DOHH2 (cell line): Measurements from ENCODE around the gene TUFT1.
"Not testable (repeated sequence)": the region's sequence is repeated elsewhere in the genome, so short reads cannot be mapped to it uniquely, and the experiment has no call there.

Experiments used
- H3F3A ChIP-seq: fragments of 200-600 bp; sonication (generic), shearing (Covaris generic); 2 replicates; pipeline ENCODE4 v1.6.0; 2016; ENCODE audit warnings: antibody characterized with exemption, mild to moderate bottlenecking; ENCODE audit not compliant: control insufficient read depth, insufficient read depth
- H3K27ac ChIP-seq: fragments of 200-600 bp; sonication (generic); 2 replicates; pipeline ENCODE4 v1.5.1; 2014; ENCODE audit warnings: low read depth, mild to moderate bottlenecking, low read length, moderate library complexity
- H3K27me3 ChIP-seq: fragments of 200-600 bp; sonication (generic); 2 replicates; pipeline ENCODE4 v1.6.1; 2014; ENCODE audit warnings: mild to moderate bottlenecking, low read length, mixed read lengths; ENCODE audit not compliant: control insufficient read depth
- H3K36me3 ChIP-seq: fragments of 200-600 bp; sonication (generic); 2 replicates; pipeline ENCODE4 v1.6.1; 2014; ENCODE audit warnings: mild to moderate bottlenecking, low read length, moderate library complexity, mixed read lengths; ENCODE audit not compliant: control insufficient read depth
- H3K4me1 ChIP-seq: fragments of 200-600 bp; sonication (generic); 2 replicates; pipeline ENCODE4 v1.6.1; 2014; ENCODE audit warnings: mild to moderate bottlenecking, low read length, mixed read lengths; ENCODE audit not compliant: control insufficient read depth
- H3K4me2 ChIP-seq: fragments of 200-600 bp; sonication (generic); 2 replicates; pipeline ENCODE4 v1.6.0; 2014; ENCODE audit warnings: mild to moderate bottlenecking, low read length, moderate library complexity
- H3K4me3 ChIP-seq: fragments of 200-600 bp; sonication (generic); 2 replicates; pipeline ENCODE4 v1.5.1; 2014; ENCODE audit warnings: mild to moderate bottlenecking, low read length, mixed read lengths
- H3K79me2 ChIP-seq: fragments of 200-600 bp; sonication (generic); 2 replicates; pipeline ENCODE4 v1.6.1; 2014; ENCODE audit warnings: mild to moderate bottlenecking, low read length, mixed read lengths; ENCODE audit not compliant: control insufficient read depth
- H3K9me2 ChIP-seq: fragments of 200-600 bp; sonication (generic); replicated peaks from 2 replicates; pipeline ENCODE4 v1.6.1; 2014; ENCODE audit warnings: mild to moderate bottlenecking, low read length, mixed read lengths; ENCODE audit not compliant: control insufficient read depth
- H3K9me3 ChIP-seq: fragments of 200-600 bp; sonication (generic); 2 replicates; pipeline ENCODE4 v1.6.1; 2014; ENCODE audit warnings: antibody characterized with exemption, low read length, mixed read lengths; ENCODE audit not compliant: control insufficient read depth, insufficient read depth
- H4K20me1 ChIP-seq: fragments of 200-600 bp; sonication (generic); 2 replicates; pipeline ENCODE4 v1.6.0; 2014; ENCODE audit warnings: low read depth, mild to moderate bottlenecking, antibody characterized with exemption, low read length, moderate library complexity; ENCODE audit not compliant: control insufficient read depth, insufficient read depth
- CTCF ChIP-seq: fragments of 200-600 bp; sonication (generic); IDR thresholded peaks from one replicate; pipeline ENCODE4 v1.5.1; 2014; ENCODE audit warnings: antibody characterized with exemption, mild to moderate bottlenecking, low read depth, low read length; ENCODE audit not compliant: poor library complexity, severe bottlenecking
- EZH2phosphoT487 ChIP-seq: fragments of 200-600 bp; sonication (generic); IDR thresholded peaks from 2 replicates; pipeline ENCODE4 v1.6.1; 2017; ENCODE audit warnings: borderline replicate concordance, mild to moderate bottlenecking, antibody characterized with exemption, low read length, moderate library complexity, mixed read lengths

TUFT1 gene

GRCh38 chr1:151518431-151518830 is 21.7 kb upstream of the TUFT1 start:
- H3K9me2 ChIP-seq, result no peaks in the 10 kb centered on the region
- no peaks in the 10 kb centered on the region for H3F3A ChIP-seq
- H3K27ac ChIP-seq, result no peak overlapping the region
- H3K4me1 ChIP-seq, result peaks cover 2% of the 10 kb centered on the region
- H4K20me1 ChIP-seq, result no peaks in the 10 kb centered on the region
- H3K27me3 ChIP-seq, result no peaks in the 10 kb centered on the region
- H3K36me3 ChIP-seq, result no peaks in the 10 kb centered on the region
- H3K9me3 ChIP-seq, result no peaks in the 10 kb centered on the region
- H3K79me2 ChIP-seq, result no peaks in the 10 kb centered on the region
- no peak for TF ChIP-seq EZH2phosphoT487
- TF ChIP-seq CTCF, result no peak
- no peak overlapping the region for H3K4me3 ChIP-seq
- no peak overlapping the region for H3K4me2 ChIP-seq

- Histone ChIP-seq H3K27ac (no peak overlapping the region), H4K20me1 (no peaks in the 10 kb centered on the region), H3K4me1 (no peaks in the 10 kb centered on the region), H3F3A (no peaks in the 10 kb centered on the region), H3K4me2 (no peak overlapping the region), H3K9me2 (no peaks in the 10 kb centered on the region), H3K79me2 (no peaks in the 10 kb centered on the region), H3K4me3 (no peak overlapping the region), H3K9me3 (no peaks in the 10 kb centered on the region), H3K27me3 (no peaks in the 10 kb centered on the region), H3K36me3 (no peaks in the 10 kb centered on the region)
- no peak for TF ChIP-seq CTCF
- TF ChIP-seq EZH2phosphoT487, result no peak
Observed at GRCh38 chr1:151518936-151519335, 21.2 kb upstream of the TUFT1 start.

DNA sequence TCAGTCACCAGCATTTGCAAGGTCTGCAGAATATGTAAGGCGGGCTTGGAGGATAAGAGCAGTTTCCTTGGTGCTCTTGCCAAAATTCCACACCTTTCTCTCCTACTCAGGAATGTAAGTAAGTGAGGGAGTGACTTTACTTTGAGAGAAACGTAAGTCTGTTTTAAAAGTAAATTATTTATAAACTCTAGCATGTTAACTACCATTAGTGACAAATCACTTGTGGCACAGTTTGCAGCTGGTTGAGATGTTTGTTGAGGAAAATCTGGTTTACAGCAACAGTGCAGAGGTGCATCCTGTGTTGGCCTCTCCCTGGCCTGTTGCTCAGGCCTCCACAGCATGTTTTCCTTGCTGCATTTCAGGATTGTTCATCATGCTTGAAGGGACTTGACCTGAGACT is 20.4 kb upstream of the TUFT1 start:
- Histone ChIP-seq H3K36me3 (no peaks in the 10 kb centered on the region), H3K4me2 (no peak overlapping the region), H3K9me3 (no peaks in the 10 kb centered on the region), H3K4me1 (no peaks in the 10 kb centered on the region; the same call in 1 of the 2 replicates), H4K20me1 (no peaks in the 10 kb centered on the region), H3K27ac (no peak overlapping the region), H3K4me3 (no peak overlapping the region), H3K9me2 (no peaks in the 10 kb centered on the region), H3F3A (no peaks in the 10 kb centered on the region), H3K79me2 (no peaks in the 10 kb centered on the region), H3K27me3 (no peaks in the 10 kb centered on the region)
- TF ChIP-seq CTCF, result no peak
- no peak for TF ChIP-seq EZH2phosphoT487

DNA sequence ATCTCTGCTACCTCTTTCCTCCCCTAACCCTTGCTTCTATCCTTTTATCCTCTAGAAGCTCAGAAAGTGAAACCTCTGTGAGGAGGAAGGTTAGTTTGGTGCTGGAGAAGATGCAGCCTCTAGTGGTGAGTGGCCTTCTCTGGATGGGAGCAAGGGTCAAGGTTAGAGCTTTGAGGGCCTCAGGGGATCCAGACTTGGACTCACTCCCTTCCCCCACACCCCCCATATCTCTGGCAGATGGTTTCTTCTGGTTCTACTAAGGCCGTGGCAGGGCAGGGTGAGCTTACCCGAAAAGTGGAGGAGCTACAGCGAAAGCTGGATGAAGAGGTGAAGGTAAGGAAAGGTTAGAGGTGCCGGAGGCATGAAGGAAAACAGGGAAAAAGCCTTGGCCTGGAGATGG is 19.8 kb upstream of the TUFT1 start:
- no peaks in the 10 kb centered on the region for H3K27me3 ChIP-seq
- no peak overlapping the region for H3K4me3 ChIP-seq
- TF ChIP-seq CTCF (no peak), EZH2phosphoT487 (no peak)
- H3F3A ChIP-seq, result no peaks in the 10 kb centered on the region
- no peaks in the 10 kb centered on the region for H3K9me3 ChIP-seq
- H3K4me1 ChIP-seq, result peaks cover 5% of the 10 kb centered on the region
- no peak overlapping the region for H3K27ac ChIP-seq
- H3K36me3 ChIP-seq, result no peaks in the 10 kb centered on the region
- H3K79me2 ChIP-seq, result no peaks in the 10 kb centered on the region
- no peak overlapping the region for H3K4me2 ChIP-seq
- H4K20me1 ChIP-seq, result no peaks in the 10 kb centered on the region
- H3K9me2 ChIP-seq, result no peaks in the 10 kb centered on the region

GRCh38 chr1:151522427-151522826 is 17.7 kb upstream of the TUFT1 start:
- H3K4me1 ChIP-seq, H3K36me3 ChIP-seq, H3K4me2 ChIP-seq, H3K4me3 ChIP-seq, H3K9me3 ChIP-seq, H4K20me1 ChIP-seq, H3K27me3 ChIP-seq, H3K9me2 ChIP-seq, H3K79me2 ChIP-seq, H3F3A ChIP-seq, H3K27ac ChIP-seq: not testable (repeated sequence)
